GM12874 (cell line): ENCODE data around the gene ASPDH.

Experiments
- CTCF ChIP-seq: IDR thresholded peaks from 2 replicates; pipeline ENCODE4 v1.5.1; 2011; ENCODE audit warnings: low read depth, mild to moderate bottlenecking, control low read depth, low read length, moderate library complexity; ENCODE audit not compliant: insufficient read depth

Gene ASPDH

DNA sequence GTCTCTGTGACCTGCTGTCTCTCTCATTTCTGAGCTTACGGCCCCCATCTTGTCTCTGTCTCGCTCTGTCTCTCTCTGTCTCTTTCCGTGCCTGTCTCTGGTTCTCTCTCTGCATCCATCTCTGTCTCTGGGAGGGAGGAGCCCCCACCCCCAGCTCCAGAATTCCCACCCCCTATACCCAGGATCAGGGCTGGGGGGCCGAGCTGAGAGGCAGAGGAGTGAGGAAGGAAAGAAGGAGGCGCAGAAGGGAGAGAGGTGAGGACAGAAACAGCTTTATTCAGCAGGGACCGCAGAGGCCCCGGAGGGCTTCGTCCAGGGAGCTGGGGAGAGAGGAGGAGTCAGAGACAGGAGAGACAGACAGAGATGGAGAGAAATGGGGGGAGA lies 16.7 kb downstream of the ASPDH start:
- TF ChIP-seq CTCF = no peak

GRCh38 chr19:50496189-50497021 lies 17.3 kb downstream of the ASPDH start:
- no peak for TF ChIP-seq CTCF

GRCh38 chr19:50495020-50495531 lies 18.6 kb downstream of the ASPDH start:
- no peak for TF ChIP-seq CTCF

DNA sequence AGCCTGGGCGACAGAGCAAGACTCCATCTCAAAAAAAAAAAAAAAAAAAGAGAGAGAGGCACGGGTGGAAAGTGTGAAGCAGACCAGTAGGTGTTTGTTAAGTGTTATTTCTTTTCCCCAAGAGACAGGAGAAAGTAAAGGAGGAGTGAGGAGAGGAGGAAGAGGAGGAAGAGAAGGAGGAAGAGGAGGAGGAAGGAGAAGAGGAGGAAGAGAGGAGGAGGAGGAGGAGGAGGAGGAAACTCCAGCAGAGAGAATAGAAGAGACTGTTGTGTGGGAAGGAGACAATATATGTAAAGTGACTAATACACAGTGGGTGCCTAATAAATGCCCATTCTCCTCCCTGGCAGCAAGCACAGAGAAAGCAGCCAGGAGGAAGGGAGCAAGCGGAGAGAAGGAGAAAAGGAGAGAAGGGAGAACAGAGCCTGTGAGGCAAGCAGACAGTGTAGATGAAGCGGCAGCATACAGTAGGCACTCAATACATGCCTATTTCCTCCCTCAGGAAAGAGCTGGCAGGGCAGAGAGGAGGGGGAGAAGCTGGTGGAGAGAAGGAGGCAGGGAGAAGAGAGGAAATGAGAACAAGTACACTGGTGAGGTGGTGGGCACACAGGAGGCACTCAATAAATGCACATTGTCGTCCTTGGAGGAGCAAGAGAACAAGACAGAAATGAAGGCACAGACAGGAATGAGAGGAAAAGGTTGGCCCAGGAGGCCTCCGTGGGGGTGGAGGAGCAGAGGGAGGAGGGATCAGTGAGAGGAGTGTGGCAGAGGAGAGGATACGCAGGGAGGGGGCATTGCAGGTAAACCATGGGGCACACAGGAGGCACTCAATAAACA lies 19.3 kb downstream of the ASPDH start:
- TF ChIP-seq CTCF = no peak

- no peak for TF ChIP-seq CTCF
These were observed 20.5 kb downstream of the ASPDH start for GRCh38 chr19:50493171-50493570.

DNA sequence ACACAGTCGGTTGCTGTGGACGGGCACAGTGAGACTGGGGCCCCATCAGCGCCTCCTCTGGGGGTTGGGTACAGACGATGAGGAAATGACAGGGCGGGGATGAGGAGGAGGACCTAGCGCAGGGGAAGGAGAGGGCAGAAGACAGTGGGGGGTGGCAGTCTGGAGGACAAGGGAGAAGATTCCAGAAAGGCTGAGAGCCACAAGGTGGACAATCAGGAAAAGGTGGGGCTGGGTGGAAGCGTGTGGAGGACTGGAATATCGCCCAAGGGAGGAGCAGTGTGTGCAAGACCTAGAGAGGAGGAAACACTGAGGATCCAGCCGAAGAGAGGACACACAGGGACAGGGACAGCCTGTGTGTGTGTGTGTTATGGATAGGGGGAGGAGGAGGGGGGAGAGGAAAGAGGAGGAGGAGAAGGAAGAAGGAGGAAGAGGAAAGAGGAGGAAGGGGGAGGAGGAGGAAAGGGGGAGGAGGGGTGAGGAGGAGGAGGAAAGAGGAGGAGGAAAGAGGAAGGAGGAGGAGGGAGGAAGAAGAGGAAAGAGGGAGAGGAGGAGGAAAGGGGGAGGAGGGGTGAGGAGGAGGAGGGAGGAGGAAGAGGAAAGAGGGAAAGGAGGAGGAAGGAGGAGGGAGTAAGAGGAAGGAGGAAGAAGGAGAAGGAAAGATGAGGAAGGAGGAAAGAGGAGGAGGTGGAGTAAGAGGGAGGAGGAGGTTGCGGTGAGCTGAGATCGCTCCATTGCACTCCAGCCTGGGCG lies 21.2 kb downstream of the ASPDH start:
- no peak for TF ChIP-seq CTCF
